Testis (tissue), 2 donors: Measurements from ENCODE around the gene STXBP5L.

Experiments used
- POLR2A ChIP-seq: fragments of 450-650 bp; IDR thresholded peaks from one replicate; pipeline ENCODE4 v1.6.1; 2017; ENCODE audit warnings: antibody characterized with exemption, mild to moderate bottlenecking, moderate library complexity
- TF ChIP-seq, protein P1 (sequence below), 3 experiments: fragments of 450-650 bp in 2 of 3; fragments of 200-600 bp in 1 of 3; sonication (generic) in 1 of 3; IDR thresholded peaks; one replicate each; pipeline ENCODE4 v1.5.1; 2016 to 2019; ENCODE audit warnings: antibody characterized with exemption in 3 of 3, mild to moderate bottlenecking in 2 of 3, moderate library complexity in 1 of 3

DNA sequence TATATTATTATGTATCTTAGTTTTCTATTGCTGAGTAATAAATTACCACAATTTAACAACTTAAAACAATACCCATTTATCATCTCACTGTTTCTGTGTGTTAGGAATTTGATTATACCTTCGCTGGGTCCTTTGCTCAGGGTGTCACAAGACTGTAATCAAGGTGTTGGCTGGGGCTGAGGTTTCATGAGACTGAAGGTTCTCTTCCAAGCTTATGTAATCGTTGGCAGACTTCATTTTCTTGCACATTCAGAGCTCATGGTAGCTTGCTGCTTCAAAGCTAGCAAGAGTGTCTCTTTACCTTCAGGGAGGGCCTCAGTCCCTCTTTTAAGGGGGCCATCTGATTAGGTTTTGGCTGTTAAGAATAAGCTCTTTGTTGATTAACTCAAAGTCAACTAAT lies 344.7 kb downstream of the STXBP5L start:
- TF ChIP-seq, protein P1, sequence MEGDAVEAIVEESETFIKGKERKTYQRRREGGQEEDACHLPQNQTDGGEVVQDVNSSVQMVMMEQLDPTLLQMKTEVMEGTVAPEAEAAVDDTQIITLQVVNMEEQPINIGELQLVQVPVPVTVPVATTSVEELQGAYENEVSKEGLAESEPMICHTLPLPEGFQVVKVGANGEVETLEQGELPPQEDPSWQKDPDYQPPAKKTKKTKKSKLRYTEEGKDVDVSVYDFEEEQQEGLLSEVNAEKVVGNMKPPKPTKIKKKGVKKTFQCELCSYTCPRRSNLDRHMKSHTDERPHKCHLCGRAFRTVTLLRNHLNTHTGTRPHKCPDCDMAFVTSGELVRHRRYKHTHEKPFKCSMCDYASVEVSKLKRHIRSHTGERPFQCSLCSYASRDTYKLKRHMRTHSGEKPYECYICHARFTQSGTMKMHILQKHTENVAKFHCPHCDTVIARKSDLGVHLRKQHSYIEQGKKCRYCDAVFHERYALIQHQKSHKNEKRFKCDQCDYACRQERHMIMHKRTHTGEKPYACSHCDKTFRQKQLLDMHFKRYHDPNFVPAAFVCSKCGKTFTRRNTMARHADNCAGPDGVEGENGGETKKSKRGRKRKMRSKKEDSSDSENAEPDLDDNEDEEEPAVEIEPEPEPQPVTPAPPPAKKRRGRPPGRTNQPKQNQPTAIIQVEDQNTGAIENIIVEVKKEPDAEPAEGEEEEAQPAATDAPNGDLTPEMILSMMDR (IDR thresholded peaks at IDR 0.05) = no peak
- no peak for TF ChIP-seq POLR2A
